Fibroblast of lung (primary cell): Measurements from ENCODE around the gene PDE4D.

Experiments
- CTCF ChIP-seq, 2 donors: IDR thresholded peaks in 1 of 2; conservative IDR thresholded peaks in 1 of 2; 1 replicate in 1 of 2; 2 replicates in 1 of 2; pipeline ENCODE4 v1.5.1; 2011 to 2012; ENCODE audit warnings: low read length in 2 of 2, control low read depth in 1 of 2, inconsistent platforms in 1 of 2, low read depth in 1 of 2, mild to moderate bottlenecking in 1 of 2
- EZH2 ChIP-seq: IDR thresholded peaks from 2 replicates; pipeline ENCODE4 v1.5.1; 2012; ENCODE audit warnings: low read length, control low read depth, mild to moderate bottlenecking; ENCODE audit errors: missing control alignments

DNA sequence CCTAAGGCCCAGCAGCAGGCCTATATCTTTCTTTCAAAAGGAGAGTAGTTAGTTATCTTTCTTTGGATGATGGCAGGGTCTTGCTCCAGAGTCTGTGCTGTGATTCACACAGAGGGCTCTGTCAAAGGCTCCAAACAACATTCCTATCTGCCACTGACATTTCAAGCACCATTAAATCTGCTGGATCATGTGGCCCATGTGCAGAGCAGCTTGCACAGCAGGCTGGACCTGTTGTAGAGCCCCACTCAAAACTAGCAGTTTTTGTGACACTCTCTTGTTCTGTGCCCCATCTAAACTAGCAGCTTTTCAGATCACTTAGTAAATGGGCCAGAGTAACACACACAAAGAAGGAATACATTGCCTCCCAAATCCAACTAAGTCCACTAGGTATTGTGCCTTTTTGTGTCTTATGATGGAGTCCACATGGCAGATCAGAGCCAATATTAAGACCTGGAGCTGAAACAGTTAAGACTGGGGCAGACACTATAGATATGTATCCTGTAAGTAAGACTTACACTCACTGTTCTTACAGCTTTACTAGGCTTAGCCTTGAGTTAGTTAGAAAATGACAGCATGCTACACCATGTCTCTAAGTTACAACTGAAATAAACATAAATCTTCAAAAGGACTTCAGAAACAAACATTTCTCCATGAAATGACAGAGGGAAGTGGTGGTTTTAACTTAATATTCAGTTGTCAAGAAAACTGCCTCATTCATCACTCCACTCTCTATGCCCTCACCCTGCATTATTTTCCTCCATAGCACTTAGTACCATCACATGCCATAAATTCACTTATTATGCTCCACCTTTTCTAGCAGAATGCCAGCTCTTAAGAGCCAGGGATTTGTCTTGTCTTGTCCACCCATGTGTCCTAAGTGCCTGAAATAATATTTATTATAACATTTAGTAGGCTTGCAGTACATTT is 909.7 kb downstream of the PDE4D start:
- TF ChIP-seq CTCF (conservative IDR thresholded peaks at IDR 0.05 in 1 of 2, IDR thresholded peaks at IDR 0.05 in 1 of 2; ENCODE audit: low read depth in 1 of 2, low read length in 2 of 2) = no peak
- TF ChIP-seq EZH2 = no peak
